NT2/D1 (cell line): ENCODE data around the gene HIPK4.

Source experiments
- SUZ12 ChIP-seq: IDR thresholded peaks from 2 replicates; pipeline ENCODE4 v1.6.1; 2011; ENCODE audit not compliant: insufficient read length, insufficient read depth; ENCODE audit errors: extremely low read depth
- YY1 ChIP-seq: IDR thresholded peaks from 2 replicates; pipeline ENCODE4 v1.6.1; 2011; ENCODE audit not compliant: insufficient read length, insufficient read depth

DNA sequence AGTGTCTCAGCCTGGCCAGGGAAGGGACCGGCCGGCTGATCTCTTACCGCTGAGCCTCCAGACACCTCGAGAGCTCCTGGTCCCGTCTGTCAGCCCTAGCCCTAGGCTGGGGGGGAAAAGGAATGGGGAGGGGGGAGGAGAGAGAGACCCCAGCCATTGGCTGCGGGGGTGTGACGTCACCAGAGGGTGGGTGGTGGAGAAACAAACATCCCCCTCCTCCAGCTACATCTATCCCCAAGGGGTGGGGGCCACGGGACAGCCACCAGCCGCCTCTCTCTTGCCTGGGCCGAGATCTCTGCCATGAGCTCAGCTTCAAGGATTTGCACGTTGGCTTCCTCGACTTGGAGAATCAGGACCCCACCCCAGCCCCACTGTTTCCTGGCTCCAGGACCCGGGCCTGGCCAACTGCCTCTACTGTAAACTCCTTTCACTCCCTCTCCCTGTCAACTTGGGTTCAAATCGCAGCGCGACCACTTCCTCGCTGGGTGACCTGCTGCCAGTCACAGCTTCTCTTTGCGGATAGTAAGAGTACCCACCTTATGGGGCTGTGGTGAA lies 23.4 kb upstream of the HIPK4 start, which contains the start of gene PRX:
- TF ChIP-seq YY1 (no peak), SUZ12 (no peak)
